Activated B cell treated with CpG ODN at 0.5 μM for 24 hours (primary cell): ENCODE measurements around the gene DCC. TPM values are rescaled to one million over a fixed set of nuclear protein-coding genes. Genes with fewer than 3 reads are reported as not detected.

Experiments
- ATAC-seq: fragments of 200-7000 bp; cut with Tn5 transposase; one replicate; pipeline ENCODE4 v1.10.0; 2021; ENCODE audit warnings: low read depth, mild to moderate bottlenecking, moderate library complexity
- CTCF ChIA-PET: fragments of 350-600 bp; sonication (Branson Sonifier 250); formaldehyde crosslinking; loops from one replicate; lab custom pipeline; 2021; ENCODE audit warnings: antibody characterized with exemption; lab: Charles Lee
- POLR2A ChIA-PET: fragments of 350-600 bp; sonication (Branson Sonifier 250); formaldehyde crosslinking; loops from one replicate; lab custom pipeline; 2021; ENCODE audit warnings: antibody characterized with exemption; lab: Charles Lee
- DNase-seq: peaks from one replicate; pipeline ENCODE4 v3.0.0; 2022
- H3K27ac Mint-ChIP-seq: one replicate; pipeline ENCODE4 v1.8.0; 2020; ENCODE audit warnings: mixed read lengths
- H3K27me3 Mint-ChIP-seq: one replicate; pipeline ENCODE4 v1.8.0; 2021; ENCODE audit warnings: mixed read lengths
- H3K36me3 Mint-ChIP-seq: one replicate; pipeline ENCODE4 v1.8.0; 2021; ENCODE audit warnings: low read depth, mixed read lengths
- H3K4me1 Mint-ChIP-seq: one replicate; pipeline ENCODE4 v1.8.0; 2021; ENCODE audit warnings: mixed read lengths
- H3K4me3 Mint-ChIP-seq: one replicate; pipeline ENCODE4 v1.8.0; 2020; ENCODE audit warnings: mild to moderate bottlenecking, mixed read lengths
- H3K9me3 Mint-ChIP-seq: one replicate; pipeline ENCODE4 v1.8.0; 2020; ENCODE audit warnings: mixed read lengths
- CTCF ChIP-seq: fragments of 200-600 bp; IDR thresholded peaks from one replicate; pipeline ENCODE4 v1.8.0; 2022; ENCODE audit warnings: antibody characterized with exemption, mild to moderate bottlenecking
- intact Hi-C: fragments of 100-400 bp; cut with micrococcal nuclease; formaldehyde crosslinking; loops from one replicate; pipeline ENCODE4 v1.15.1; 2024
- total RNA-seq: library from RNA; stranded (reverse); gene quantifications from 2 replicates; pipeline ENCODE4 v1.2.3, GENCODE V29; 2022

DCC gene
- total RNA-seq, 1 donor from 2014 or later, result not detected

- no peak for TF ChIP-seq CTCF
- H3K9me3 Mint-ChIP-seq, result peaks cover 4% of the 10 kb centered on the region
- H3K4me3 Mint-ChIP-seq, result no peak overlapping the region
- intact Hi-C loops, result no loop called here
- H3K36me3 Mint-ChIP-seq, result no peaks in the 10 kb centered on the region
- ATAC-seq, result no peak
- H3K4me1 Mint-ChIP-seq, result no peaks in the 10 kb centered on the region
- CTCF ChIA-PET, result no interaction called here
- POLR2A ChIA-PET, result no interaction called here
- H3K27me3 Mint-ChIP-seq, result no peaks in the 10 kb centered on the region
- no peak for DNase-seq
- no peak overlapping the region for H3K27ac Mint-ChIP-seq
Measured at GRCh38 chr18:52648201-52648600, 308.2 kb downstream of the DCC start.

GRCh38 chr18:52652391-52652790, 312.4 kb downstream of the DCC start:
- H3K27me3 Mint-ChIP-seq, result no peaks in the 10 kb centered on the region
- H3K27ac Mint-ChIP-seq, result no peak overlapping the region
- no peak for ATAC-seq
- no peaks in the 10 kb centered on the region for H3K4me1 Mint-ChIP-seq
- no peak for DNase-seq
- no peaks in the 10 kb centered on the region for H3K36me3 Mint-ChIP-seq
- H3K4me3 Mint-ChIP-seq, result no peak overlapping the region
- no peak for TF ChIP-seq CTCF
- H3K9me3 Mint-ChIP-seq, result no peaks in the 10 kb centered on the region
- POLR2A ChIA-PET, result no interaction called here
- intact Hi-C loops, result no loop called here
- CTCF ChIA-PET, result no interaction called here

GRCh38 chr18:52657043-52657805, 317.2 kb downstream of the DCC start:
- no peak for ATAC-seq
- H3K4me1 Mint-ChIP-seq, result no peaks in the 10 kb centered on the region
- CTCF ChIA-PET, result no interaction called here
- no peak overlapping the region for H3K4me3 Mint-ChIP-seq
- TF ChIP-seq CTCF, result no peak
- no peak overlapping the region for H3K27ac Mint-ChIP-seq
- H3K36me3 Mint-ChIP-seq, result no peaks in the 10 kb centered on the region
- H3K27me3 Mint-ChIP-seq, result no peaks in the 10 kb centered on the region
- DNase-seq, result no peak
- H3K9me3 Mint-ChIP-seq, result no peaks in the 10 kb centered on the region
- POLR2A ChIA-PET, result no interaction called here
- intact Hi-C loops, result no loop called here

GRCh38 chr18:52667463-52668065, 327.6 kb downstream of the DCC start:
- intact Hi-C loops, result no loop called here
- no peak for TF ChIP-seq CTCF
- H3K9me3 Mint-ChIP-seq, result peaks cover 3% of the 10 kb centered on the region
- ChIA-PET POLR2A (no interaction called here), CTCF (no interaction called here)
- DNase-seq (no peak), ATAC-seq (no peak)
- H3K4me3 Mint-ChIP-seq, result no peak overlapping the region
- no peak overlapping the region for H3K27ac Mint-ChIP-seq
- H3K4me1 Mint-ChIP-seq, result no peaks in the 10 kb centered on the region
- no peaks in the 10 kb centered on the region for H3K36me3 Mint-ChIP-seq
- H3K27me3 Mint-ChIP-seq, result no peaks in the 10 kb centered on the region

- ChIA-PET POLR2A (no interaction called here), CTCF (interaction anchor here (1.0 kb wide), 1 partner anchor 1561 kb away, joined by 4 read pairs; no protein-coding TSS in a partner anchor)
- intact Hi-C loops, result no loop called here
- Mint-ChIP-seq H3K36me3 (no peaks in the 10 kb centered on the region), H3K27me3 (no peaks in the 10 kb centered on the region), H3K9me3 (no peaks in the 10 kb centered on the region), H3K4me3 (no peak overlapping the region), H3K27ac (no peak overlapping the region), H3K4me1 (no peaks in the 10 kb centered on the region)
- no peak for DNase-seq
- no peak for TF ChIP-seq CTCF
- no peak for ATAC-seq
Measured at GRCh38 chr18:52670896-52671295, 330.9 kb downstream of the DCC start.
